GM21529 (cell line): ENCODE measurements around the gene PALS1.

Source experiments
- ATAC-seq: cut with Tn5 transposase; IDR thresholded peaks from one replicate; pipeline ENCODE4 v1.9.1; 2021; ENCODE audit not compliant: unreplicated experiment

The PALS1 gene

GRCh38 chr14:67241411-67242167, at the start of gene PALS1:
TSS of gene PALS1 (plus strand) at chr14:67241435. CDS start at chr14:67279171, 37,736 bp downstream.
- ATAC-seq, result peak; percentile 37

DNA sequence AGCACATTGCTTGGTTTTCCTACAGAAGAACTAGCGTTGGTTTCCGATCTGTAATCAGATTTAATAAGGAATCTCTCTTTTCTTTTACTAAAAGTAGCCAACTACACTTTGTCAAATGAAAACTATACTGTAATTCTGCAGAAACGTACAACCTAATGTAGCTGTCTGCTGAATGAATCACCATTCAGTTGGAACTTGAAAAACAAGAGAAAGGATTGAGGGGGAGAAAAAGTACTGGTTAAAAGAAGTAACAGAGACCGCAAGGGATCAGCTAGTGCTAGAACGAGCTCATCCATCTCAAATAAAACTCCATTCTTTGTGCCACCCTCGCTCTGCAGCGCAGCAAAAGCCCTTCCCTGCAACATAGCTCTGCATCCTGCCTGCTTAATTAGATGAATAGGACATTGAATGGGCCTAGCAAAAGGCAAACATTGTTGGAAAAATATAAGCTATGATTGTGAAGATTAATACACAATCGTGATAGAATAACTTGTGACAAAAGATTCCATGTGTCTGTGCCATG, 49.4 kb upstream of the PALS1 start:
- no peak for ATAC-seq

- no peak for ATAC-seq
These were observed 48.9 kb upstream of the PALS1 start for GRCh38 chr14:67192366-67192765.

- ATAC-seq, result no peak
These were observed 46.0 kb upstream of the PALS1 start for GRCh38 chr14:67195279-67195678.

GRCh38 chr14:67199016-67199415, 42.2 kb upstream of the PALS1 start:
- ATAC-seq, result no peak

- ATAC-seq, result no peak
These were observed 33.4 kb upstream of the PALS1 start for GRCh38 chr14:67207810-67208209.

DNA sequence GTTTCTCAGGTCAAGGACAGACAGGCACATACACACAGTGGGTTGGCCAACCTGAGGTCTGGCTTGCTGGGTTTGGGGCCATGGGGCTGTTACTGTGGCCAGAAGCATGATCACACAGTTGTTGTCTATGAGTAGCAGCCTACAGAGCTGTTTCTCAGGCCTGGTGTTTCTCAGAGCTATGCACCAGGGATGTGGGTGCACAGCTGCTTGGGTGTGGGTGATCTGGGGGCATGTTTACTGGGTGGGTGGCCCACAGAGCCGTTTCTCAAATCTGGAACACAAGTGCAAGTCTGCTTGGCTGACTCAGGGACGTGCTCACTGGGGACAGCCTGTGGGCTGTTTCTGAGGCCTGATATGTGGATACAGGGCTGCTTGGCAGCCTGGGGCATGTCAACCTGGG, 23.1 kb upstream of the PALS1 start:
- ATAC-seq, result no peak

DNA sequence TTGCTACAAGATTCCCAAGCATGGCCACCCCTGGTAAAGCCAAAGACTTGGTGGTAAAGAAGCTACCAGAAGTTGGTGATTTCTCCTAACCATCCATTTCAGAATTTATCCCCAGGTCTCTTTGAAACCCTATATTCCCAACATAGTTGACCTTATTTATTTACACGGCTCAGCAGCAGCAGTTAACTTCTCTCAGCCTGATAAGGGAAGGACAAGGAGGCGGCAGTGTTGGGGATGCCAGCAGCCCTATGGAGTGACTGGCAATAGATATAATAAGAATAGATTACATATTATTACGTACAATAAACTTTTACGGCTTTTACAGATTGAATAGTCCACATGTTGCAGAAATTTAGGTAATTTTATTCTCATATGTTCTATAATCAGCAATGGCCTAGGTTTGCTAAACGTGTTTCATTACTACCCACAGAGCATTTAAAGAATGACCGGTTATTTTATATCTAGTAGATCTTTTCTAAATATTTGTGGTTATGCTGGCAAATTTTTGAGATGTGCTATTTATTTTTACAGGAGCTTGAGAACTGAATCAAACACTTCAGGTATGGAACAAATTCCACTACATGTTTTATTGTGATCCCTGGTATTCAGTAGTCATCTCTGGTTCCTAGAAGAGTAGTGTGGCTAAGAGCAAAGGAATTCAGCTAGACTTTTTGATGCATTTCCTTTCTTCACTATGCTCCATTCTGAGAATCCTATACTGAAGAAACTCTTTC, 19.8 kb upstream of the PALS1 start:
- no peak for ATAC-seq

- ATAC-seq, result no peak
These were observed 19.3 kb upstream of the PALS1 start for GRCh38 chr14:67221982-67222328.

GRCh38 chr14:67225523-67225922, 15.7 kb upstream of the PALS1 start:
- ATAC-seq, result no peak

- ATAC-seq, result no peak
These were observed 12.8 kb upstream of the PALS1 start for GRCh38 chr14:67228325-67228984.

DNA sequence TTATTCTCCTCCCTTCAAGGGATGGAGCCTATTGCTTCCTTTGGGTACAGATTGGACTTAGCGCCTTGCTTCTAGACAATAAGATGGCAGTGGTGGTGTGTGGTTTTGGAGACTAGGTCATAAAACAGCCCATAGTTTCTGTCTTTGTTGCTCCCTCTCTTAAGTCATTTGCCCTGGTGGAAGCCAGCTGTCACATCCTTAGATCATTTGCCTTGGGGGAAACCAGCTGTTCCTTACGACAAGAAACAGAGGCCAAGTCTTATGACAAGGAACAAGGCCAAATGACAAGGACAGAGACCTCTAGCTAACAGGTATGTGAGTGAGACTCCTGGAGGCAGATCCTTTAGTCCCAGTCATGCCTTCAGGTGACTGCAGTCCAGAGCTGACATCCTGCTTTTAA, 9.2 kb upstream of the PALS1 start:
- ATAC-seq, result no peak

DNA sequence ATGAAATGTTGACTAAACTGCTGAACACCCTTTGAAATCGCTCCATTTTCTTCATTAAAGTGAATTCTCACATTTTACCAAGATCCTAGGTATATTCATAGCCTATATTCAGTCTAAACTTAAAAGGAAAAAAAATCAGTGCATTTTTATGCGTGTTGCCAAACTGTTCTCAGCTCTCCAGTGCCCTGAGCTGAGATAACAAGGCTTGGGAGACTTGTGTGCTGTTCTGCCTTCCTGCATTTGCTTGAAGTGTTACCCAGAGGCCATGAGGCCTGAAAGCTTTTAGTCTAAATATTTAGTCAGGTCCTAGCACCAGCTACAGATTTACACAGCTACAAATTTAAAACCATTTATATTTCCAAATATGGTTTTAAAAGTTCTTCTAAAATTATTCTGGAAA, 8.6 kb upstream of the PALS1 start:
- no peak for ATAC-seq

- no peak for ATAC-seq
These were observed 3.6 kb upstream of the PALS1 start for GRCh38 chr14:67237591-67237990.

GRCh38 chr14:67239582-67239981, 1.7 kb upstream of the PALS1 start:
- ATAC-seq, result no peak

DNA sequence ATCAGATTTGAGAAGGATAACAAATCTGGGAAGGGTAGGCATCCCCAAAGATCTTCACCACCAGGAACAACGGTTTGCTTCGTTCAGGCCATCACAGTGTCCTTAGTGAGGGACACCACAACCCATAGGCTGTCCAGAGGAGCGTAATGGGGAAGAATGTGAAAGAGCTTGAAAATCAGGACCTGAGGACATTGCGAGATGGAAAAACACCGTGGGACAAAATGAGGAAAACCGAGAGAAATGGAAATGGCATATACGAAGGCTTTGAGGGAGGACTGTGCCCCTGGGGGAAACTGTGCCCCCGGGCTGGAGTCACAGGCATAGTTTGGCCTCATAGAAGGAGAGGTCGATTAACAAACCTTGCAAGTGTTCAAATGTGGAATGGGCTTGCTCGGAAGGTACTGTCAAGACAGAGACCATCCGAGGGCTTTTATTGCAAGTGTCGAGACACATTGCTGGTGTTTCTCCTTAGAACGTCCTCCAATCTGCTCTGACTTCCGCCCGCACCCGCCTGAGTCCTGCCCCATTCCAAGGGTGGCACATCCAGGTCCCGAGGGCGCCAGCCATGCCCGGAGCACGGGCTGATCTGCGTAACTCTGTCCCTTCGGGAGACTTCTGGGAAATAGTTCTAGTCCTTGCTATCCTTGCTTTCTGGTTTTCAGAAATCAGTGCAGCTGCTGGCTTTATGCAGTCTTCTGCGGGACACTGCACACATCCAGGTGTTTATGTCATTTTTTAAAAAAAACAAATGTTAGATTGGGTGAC, 885 bp upstream of the PALS1 start:
- ATAC-seq, result no peak

- peak; percentile 91 for ATAC-seq
These were observed 241 bp upstream of the PALS1 start for GRCh38 chr14:67240978-67241410.

DNA sequence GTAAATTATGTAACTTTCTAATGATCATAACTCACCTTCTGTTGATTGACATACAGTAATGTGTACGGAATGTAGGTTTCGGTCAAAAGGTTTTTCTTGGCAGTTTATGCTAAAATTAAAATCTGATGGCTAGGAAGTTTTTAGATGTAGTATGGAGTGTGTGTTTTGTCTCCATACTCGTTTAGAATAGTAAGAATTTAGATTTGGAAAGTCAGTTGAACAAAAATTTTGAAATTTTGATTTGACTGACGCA, 859 bp downstream of the PALS1 start:
- ATAC-seq, result no peak

GRCh38 chr14:67245104-67245503, 3.9 kb downstream of the PALS1 start:
- ATAC-seq, result no peak

DNA sequence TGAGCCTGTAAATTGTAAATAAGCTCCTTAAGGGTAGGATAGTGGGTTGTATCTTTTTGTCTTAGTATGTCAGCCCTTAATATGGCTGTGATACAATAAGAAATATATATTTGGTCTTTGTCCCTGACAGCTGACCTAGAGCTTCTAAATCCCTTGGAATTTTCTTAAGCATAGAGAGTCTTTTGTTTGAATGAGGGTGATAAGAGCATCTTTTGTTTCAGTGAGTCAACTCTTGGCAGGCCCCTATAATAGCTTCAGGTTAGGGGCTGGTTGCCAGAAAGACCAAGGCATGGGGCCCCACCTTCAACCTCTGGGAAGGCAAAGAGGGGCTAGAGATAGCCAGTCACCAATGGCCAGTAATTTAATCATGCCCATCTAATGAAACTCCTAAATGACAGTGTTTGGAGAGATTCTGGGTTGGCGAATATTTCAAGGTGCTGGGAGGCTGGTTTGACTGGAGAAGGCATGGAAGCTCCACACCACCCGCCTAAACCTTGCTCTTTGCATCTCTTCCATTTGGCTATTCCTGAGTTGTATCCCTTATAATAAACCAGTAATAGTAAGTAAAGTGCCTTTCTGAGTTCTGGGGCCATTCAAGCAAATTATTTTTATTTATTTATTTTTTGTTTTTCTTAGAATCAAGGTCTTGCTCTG, 10.5 kb downstream of the PALS1 start:
- ATAC-seq, result no peak
